ENCODE measurements around the gene SLC38A2.

The SLC38A2 gene

GRCh38 chr12:46362895-46363581, 9.5 kb downstream of the SLC38A2 start:
- H3K4me3 ChIP-seq (ENCODE audit: low read depth, low read length) = no peak overlapping the region
- TF ChIP-seq BCL11B (tag by site-specific recombination; IDR thresholded peaks at IDR 0.05; ENCODE audit: low read depth) (no peak), REPIN1 (tag by site-specific recombination; IDR thresholded peaks at IDR 0.05; ENCODE audit: low read depth) (no peak), ZBTB44 (tag by site-specific recombination; IDR thresholded peaks at IDR 0.05) (no peak), ELK4 (IDR thresholded peaks at IDR 0.05; ENCODE audit: borderline replicate concordance, low read depth, low read length) (no peak), ZNF274 (IDR thresholded peaks at IDR 0.05; ENCODE audit: low read length) (no peak), ZNF274 (tag by site-specific recombination; IDR thresholded peaks at IDR 0.05; ENCODE audit: borderline replicate concordance) (no peak), ZXDB (tag by site-specific recombination; IDR thresholded peaks at IDR 0.05) (no peak), ZSCAN16 (tag by site-specific recombination; IDR thresholded peaks at IDR 0.05) (no peak), CTCF (tag by site-specific recombination; IDR thresholded peaks at IDR 0.05) (no peak), PRDM4 (tag by site-specific recombination; IDR thresholded peaks at IDR 0.05) (no peak), FEZF1 (tag by site-specific recombination; IDR thresholded peaks at IDR 0.05) (no peak), ZBTB7A (tag by site-specific recombination; IDR thresholded peaks at IDR 0.05; ENCODE audit: low read depth) (no peak), ZNF121 (tag by site-specific recombination; IDR thresholded peaks at IDR 0.05) (no peak), KLF8 (tag by site-specific recombination; IDR thresholded peaks at IDR 0.05) (no peak), ZBTB6 (tag by site-specific recombination; IDR thresholded peaks at IDR 0.05) (no peak), ZNF473 (tag by site-specific recombination; IDR thresholded peaks at IDR 0.05) (no peak), WT1 (tag by site-specific recombination; IDR thresholded peaks at IDR 0.05) (no peak), PRDM6 (tag by site-specific recombination; IDR thresholded peaks at IDR 0.05) (no peak), ZNF341 (tag by site-specific recombination; IDR thresholded peaks at IDR 0.05; ENCODE audit: low read depth) (no peak), ZBTB11 (tag by site-specific recombination; conservative IDR thresholded peaks at IDR 0.05; ENCODE audit: low read depth) (no peak), ZFHX2 (tag by site-specific recombination; conservative IDR thresholded peaks at IDR 0.05) (no peak)
- no peaks in the 10 kb centered on the region for H3K9me3 ChIP-seq (ENCODE audit: control insufficient read depth, insufficient read depth, low read depth, low read length)
- H3K36me3 ChIP-seq (ENCODE audit: control insufficient read depth in 2 of 2, insufficient read depth in 1 of 2, low read length in 2 of 2) = peaks cover 68 to 95% of the 10 kb centered on the region in 2 experiments
- H3K4me1 ChIP-seq (ENCODE audit: control insufficient read depth, insufficient read depth, low read length) = peaks cover 21% of the 10 kb centered on the region
- no peak overlapping the region for H3K27ac ChIP-seq (ENCODE audit: extremely low read depth, low read depth, low read length)
- CTCF ChIA-PET = interaction anchor here (0.7 kb wide), 1 partner anchor 660 kb away, joined by 4 read pairs; no protein-coding TSS in a partner anchor
- POLR2A ChIA-PET = interaction anchor here (1.5 kb wide), 1 partner anchor 298 kb away, joined by 3 read pairs; no protein-coding TSS in a partner anchor
